HG02840 (cell line): ENCODE results near the gene CD200.
"Not testable (repeated sequence)": the region's sequence is repeated elsewhere in the genome, so short reads cannot be mapped to it uniquely, and the experiment has no call there.

ENCODE experiments used
- ATAC-seq: cut with Tn5 transposase; IDR thresholded peaks from one replicate; pipeline ENCODE4 v1.9.1; 2021; ENCODE audit warnings: mild to moderate bottlenecking, moderate library complexity, moderate number of reproducible peaks; ENCODE audit not compliant: unreplicated experiment, low FRiP score

The CD200 gene

GRCh38 chr3:112381673-112382542 is 49.0 kb downstream of the CD200 start:
- no peak for ATAC-seq

DNA sequence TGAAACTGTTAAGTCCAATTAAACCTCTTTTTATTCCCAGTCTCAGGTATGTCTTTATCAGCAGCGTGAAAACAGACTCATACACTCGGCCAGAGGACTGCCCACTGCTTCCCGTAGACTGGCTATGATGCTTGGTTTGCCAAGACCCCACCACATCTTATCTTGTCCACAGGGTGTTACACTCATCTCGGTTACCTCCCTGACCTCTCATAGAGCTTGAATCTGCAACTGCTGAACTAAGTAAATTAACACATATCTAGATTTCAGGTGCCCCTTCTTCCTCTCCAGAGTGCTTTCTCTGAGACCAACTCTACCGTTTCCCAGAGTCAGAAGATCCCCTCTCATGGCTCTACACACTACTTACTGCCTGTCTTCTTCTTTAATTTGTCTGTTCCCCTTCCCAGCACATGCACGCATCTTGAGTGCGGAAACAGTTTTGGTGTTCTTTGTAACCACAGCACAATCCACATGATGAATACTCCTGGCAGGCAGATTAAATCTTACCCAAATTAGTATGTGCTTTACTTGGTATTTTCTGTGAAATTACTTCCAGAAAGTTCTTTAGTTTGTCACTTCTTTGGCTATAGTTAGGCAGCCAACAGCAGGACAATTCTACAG is 49.7 kb downstream of the CD200 start:
- ATAC-seq, result no peak

DNA sequence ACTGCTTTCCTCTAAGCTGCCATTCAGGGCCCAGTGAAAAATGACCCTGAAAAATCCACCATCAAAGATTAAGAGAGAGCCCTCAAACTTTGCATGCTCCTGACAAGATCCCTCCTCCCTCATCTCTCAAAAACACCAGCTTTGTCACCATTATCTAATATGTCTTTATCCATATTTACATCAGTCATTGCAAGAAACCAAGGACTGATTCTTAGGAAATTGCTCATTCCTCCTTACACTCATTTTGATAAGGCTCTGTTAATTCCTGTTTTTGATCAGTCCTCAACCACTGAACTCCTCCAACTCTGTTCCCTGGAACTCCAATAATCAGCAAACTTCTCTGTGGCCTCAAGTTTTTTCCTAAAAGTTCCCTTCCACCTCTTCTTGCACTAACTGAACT is 51.8 kb downstream of the CD200 start:
- ATAC-seq, result no peak

DNA sequence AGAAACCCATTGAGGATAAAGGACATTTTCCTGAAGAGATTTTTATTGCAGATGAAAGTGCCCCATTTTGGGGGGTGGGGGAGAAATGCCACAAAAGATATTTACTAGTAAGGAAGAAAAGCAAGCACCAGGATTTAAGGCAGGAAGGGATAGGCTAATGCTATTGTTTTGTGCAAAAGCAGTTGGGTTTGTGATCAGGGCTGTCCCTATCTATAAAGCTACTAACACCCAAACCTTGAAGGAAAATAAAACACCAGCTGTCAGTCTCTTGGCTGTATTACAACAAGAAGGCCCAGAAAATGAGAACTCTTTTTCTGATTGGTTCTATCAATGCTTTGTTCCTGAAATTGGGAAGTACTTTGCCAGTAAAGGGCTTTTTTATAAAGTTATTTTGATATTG is 56.0 kb downstream of the CD200 start:
- no peak for ATAC-seq

DNA sequence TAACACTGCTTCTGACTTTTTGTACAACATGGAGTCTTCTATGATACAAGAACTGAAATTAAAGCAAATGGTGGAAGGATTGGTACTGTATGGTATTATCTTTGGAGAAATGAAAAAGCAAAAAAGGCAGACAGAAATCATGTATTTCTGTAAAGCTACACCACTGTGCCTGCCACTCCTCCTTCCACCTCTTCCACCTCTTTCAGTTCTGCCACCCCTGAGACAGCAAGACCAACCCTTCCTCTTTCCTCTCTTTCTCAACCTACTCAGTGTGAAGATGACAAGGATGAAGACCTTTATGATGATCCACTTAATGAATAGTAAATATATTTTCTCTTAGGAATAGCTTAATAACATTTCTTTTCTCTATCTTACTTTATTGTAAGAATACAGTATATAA is 57.0 kb downstream of the CD200 start:
- ATAC-seq, result no peak

- no peak for ATAC-seq
These were observed 58.1 kb downstream of the CD200 start for GRCh38 chr3:112390783-112391641.

DNA sequence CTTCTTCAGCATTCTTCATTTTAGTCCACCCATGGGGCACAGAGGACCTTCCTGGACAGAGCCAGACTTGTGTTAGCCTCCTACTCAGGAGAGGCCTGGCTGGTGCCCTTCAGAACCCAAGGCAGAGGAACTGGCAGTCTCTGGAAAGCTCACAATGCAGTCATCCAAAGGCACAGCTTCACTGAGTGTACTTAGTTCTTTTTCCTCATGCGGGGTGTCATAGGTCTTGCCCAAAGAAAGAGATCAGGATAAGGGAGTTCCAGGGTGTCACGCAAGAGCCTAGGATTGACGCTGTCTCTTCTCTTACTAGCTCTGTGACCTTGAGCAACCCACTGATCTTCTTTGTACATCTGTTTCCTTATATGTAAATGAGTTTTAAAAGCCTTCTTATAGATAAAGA is 58.7 kb downstream of the CD200 start:
- ATAC-seq, result no peak

GRCh38 chr3:112392393-112393359 is 59.7 kb downstream of the CD200 start:
- ATAC-seq, result no peak

- no peak for ATAC-seq
These were observed 60.4 kb downstream of the CD200 start for GRCh38 chr3:112393360-112393728.

GRCh38 chr3:112394003-112394640 is 61.2 kb downstream of the CD200 start:
- ATAC-seq, result no peak

DNA sequence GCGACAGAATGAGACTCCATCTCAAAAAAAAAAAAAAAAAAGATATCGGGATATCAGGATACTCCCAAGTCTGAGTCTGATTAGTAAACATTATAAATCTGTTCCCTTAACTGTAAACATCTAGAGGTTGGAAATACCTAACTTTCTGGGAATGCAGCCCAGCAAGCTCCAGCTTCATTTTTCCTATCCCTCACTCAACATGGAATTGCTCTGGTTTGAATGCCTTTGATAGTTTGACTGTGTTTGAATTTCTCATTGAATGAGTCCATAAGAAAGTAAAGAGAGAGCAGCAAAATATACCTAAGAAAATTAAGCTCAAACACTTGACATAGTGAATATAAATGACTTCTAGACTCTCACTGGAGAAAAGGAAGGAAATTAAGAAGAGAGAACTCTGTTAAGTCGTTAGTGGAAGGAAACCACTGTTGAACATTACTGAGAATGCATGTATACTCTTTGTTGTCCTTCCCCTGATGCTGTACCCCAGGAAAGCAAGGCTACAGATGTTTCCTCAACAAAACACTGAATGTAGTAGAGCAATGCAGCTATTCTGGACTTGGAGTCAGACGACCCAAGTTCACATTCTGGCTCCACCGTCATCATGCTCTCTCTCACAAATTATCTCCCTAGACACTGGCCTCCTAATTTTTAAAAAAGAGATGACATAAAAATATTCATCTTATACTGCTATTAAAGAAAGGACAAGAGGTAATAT is 62.4 kb downstream of the CD200 start:
- no peak for ATAC-seq

- ATAC-seq, result no peak
These were observed 62.9 kb downstream of the CD200 start for GRCh38 chr3:112395896-112396290.

- no peak for ATAC-seq
These were observed 64.6 kb downstream of the CD200 start for GRCh38 chr3:112397556-112397955.

DNA sequence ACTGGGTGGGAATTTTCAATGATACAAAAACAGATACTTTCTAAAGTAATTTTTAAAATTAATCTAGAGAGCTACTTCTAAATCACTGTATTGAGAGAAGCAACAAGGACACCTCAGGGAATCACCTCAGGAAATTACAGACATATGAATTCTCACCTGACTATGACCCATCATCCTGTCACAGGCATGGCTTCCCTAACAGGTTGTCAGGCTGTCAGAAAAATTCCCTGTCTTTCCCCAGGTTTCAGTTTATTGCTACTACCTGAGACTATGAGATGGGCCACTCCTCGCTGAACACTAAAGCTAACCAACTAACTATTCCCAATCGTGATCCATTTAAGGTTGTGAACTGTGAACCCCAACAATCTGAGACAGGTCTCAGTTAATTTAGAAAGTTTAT is 66.1 kb downstream of the CD200 start:
- no peak for ATAC-seq

DNA sequence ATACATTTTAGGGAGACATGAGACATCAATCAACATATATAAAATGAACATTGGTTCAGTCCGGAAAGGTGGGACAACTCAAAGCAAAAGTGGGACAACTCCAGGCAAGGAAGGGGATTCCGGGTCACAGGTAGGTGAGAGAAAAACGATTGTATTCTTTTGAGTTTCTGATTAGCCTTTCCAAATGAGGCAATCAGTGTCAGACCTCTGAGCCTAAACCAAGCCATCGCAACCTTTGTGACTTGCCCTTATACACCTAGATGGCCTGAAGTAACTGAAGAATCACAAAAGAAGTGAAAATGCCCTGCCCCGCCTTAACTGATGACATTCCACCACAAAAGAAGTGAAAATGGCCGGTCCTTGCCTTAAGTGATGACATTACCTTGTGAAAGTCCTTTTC is 66.6 kb downstream of the CD200 start:
- not testable (repeated sequence) for ATAC-seq

DNA sequence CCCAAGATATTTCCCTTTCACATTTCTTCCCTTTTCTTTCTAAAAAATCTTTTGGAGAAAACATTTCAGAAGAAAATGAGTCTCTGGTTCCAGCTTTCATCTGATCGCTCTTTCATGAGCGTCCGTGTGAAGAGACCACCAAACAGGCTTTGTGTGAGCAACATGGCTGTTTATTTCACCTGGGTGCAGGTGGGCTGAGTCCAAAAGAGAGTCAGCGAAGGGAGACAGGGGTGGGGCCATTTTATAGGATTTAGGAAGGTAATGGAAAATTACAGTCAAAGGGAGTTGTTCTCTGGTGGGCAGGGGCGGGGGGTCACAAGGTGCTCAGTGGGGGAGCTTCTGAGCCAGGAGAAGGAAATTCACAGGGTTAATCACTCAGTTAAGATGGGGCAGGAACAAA is 67.4 kb downstream of the CD200 start:
- ATAC-seq, result not testable (repeated sequence)

- ATAC-seq, result no peak
These were observed 68.7 kb downstream of the CD200 start for GRCh38 chr3:112401617-112402016.

- ATAC-seq, result no peak
These were observed 70.1 kb downstream of the CD200 start for GRCh38 chr3:112403103-112403502.
